Adrenal gland (tissue), 5 donors: ENCODE measurements around the gene ITPK1.

Experiments
- CTCF ChIP-seq, 6 experiments: fragments of 450-650 bp in 4 of 6; fragments of 200-600 bp in 2 of 6; sonication (generic) in 1 of 6; IDR thresholded peaks; 1 replicate in 5 of 6; 2 replicates in 1 of 6; pipeline versions ENCODE4 v1.5.1 to v1.8.0; 2016 to 2021; ENCODE audit warnings: antibody characterized with exemption in 6 of 6, mild to moderate bottlenecking in 2 of 6, moderate library complexity in 1 of 6
- POLR2A ChIP-seq, 2 donors: fragments of 450-650 bp; IDR thresholded peaks; one replicate each; pipeline ENCODE4 v1.6.1; 2017; ENCODE audit warnings: antibody characterized with exemption in 2 of 2, mild to moderate bottlenecking in 2 of 2, moderate library complexity in 1 of 2
- donor health status: DM: no; HTN: no; CAD: no.

DNA sequence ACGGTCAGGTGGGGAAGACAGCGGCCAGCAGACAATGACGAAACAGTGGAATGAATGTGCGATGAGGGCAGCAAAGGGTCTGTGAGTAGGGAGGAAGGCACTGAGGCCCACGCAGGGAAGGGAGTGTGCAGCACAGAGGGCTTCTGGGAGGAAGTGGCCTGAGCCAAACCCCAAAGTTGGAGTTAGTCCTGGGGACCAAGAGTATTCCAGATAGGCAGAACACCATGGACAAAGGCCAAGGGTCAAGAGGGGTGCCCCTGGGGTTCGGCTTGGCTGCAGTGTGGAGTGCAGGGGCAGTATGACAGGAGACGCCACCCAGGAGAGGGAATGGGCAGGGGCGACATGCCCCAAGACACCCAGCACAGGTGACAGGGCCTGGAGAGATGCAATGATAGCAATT, 134.0 kb downstream of the ITPK1 start:
- TF ChIP-seq CTCF (IDR thresholded peaks at IDR 0.05) = no peak
- no peak for TF ChIP-seq POLR2A (IDR thresholded peaks at IDR 0.05)
